NCI-H128 (cell line): ENCODE data around the gene POLR1D.
"Not testable (repeated sequence)": the region's sequence is repeated elsewhere in the genome, so short reads cannot be mapped to it uniquely, and the experiment has no call there.

ENCODE experiments used
- DNase-seq: peaks from one replicate; lab custom pipeline; 2025; ENCODE audit not compliant: unreplicated experiment; lab: John Stamatoyannopoulos, UW

The POLR1D gene

GRCh38 chr13:27613628-27614027 is 8.1 kb upstream of the POLR1D start:
- DNase-seq = no peak

GRCh38 chr13:27617881-27618321 is 3.8 kb upstream of the POLR1D start:
- no peak for DNase-seq

GRCh38 chr13:27619093-27619727 is 2.5 kb upstream of the POLR1D start:
- no peak for DNase-seq

- DNase-seq = no peak
These were observed 1.8 kb upstream of the POLR1D start for GRCh38 chr13:27619728-27620376.

GRCh38 chr13:27620377-27621115 is 1.1 kb upstream of the POLR1D start, which contains the start of gene LNX2:
LNX2 (minus strand) TSS chr13:27620529; CDS start chr13:27581703, 38,826 bp downstream.
- DNase-seq = peak; percentile 96

GRCh38 chr13:27621116-27621365 is 651 bp upstream of the POLR1D start:
- peak; percentile 50 for DNase-seq

- DNase-seq = no peak
These were observed 569 bp downstream of the POLR1D start for GRCh38 chr13:27622102-27622820.

- DNase-seq = no peak
These were observed 1.2 kb downstream of the POLR1D start for GRCh38 chr13:27622881-27623280.

GRCh38 chr13:27624071-27624470 is 2.4 kb downstream of the POLR1D start:
- DNase-seq = no peak

GRCh38 chr13:27625839-27626238 is 4.1 kb downstream of the POLR1D start:
- DNase-seq = no peak

GRCh38 chr13:27627380-27627779 is 5.7 kb downstream of the POLR1D start:
- no peak for DNase-seq

GRCh38 chr13:27628081-27628480 is 6.4 kb downstream of the POLR1D start:
- no peak for DNase-seq

- not testable (repeated sequence) for DNase-seq
These were observed 7.1 kb downstream of the POLR1D start for GRCh38 chr13:27628766-27629165.

- no peak for DNase-seq
These were observed 9.5 kb downstream of the POLR1D start for GRCh38 chr13:27631156-27631555.

- DNase-seq = no peak
These were observed 10.0 kb downstream of the POLR1D start for GRCh38 chr13:27631665-27632064.

- no peak for DNase-seq
These were observed 10.5 kb downstream of the POLR1D start for GRCh38 chr13:27632214-27632613.

- DNase-seq = no peak
These were observed 11.0 kb downstream of the POLR1D start for GRCh38 chr13:27632648-27633047.

GRCh38 chr13:27634231-27634630 is 12.5 kb downstream of the POLR1D start:
- DNase-seq = no peak

- DNase-seq = no peak
These were observed 13.1 kb downstream of the POLR1D start for GRCh38 chr13:27634791-27635190.

- DNase-seq = no peak
These were observed 13.6 kb downstream of the POLR1D start for GRCh38 chr13:27635266-27635665.

GRCh38 chr13:27636589-27637288 is 15.0 kb downstream of the POLR1D start:
- no peak for DNase-seq
